H1 (cell line): ENCODE results near the gene CLASP2.

ENCODE experiments used
- BRCA1 ChIP-seq: IDR thresholded peaks from 2 replicates; pipeline ENCODE4 v1.6.1; 2012; ENCODE audit warnings: low read depth, low read length, improper control_type of control experiment
- CHD1 ChIP-seq: IDR thresholded peaks from 2 replicates; pipeline ENCODE4 v1.6.1; 2012; ENCODE audit warnings: low read depth, low read length, improper control_type of control experiment
- EGR1 ChIP-seq: IDR thresholded peaks from 2 replicates; pipeline ENCODE4 v1.6.1; 2011; ENCODE audit warnings: low read depth, low read length, borderline replicate concordance
- EP300 ChIP-seq, 2 experiments: IDR thresholded peaks; 1 replicate in 1 of 2; 2 replicates in 1 of 2; pipeline ENCODE4 v1.6.1; 2011 to 2012; ENCODE audit warnings: low read depth in 2 of 2, low read length in 2 of 2, mild to moderate bottlenecking in 2 of 2, borderline replicate concordance in 1 of 2, inconsistent platforms in 1 of 2, moderate library complexity in 1 of 2
- EZH2 ChIP-seq: fragments of 200-600 bp; sonication (generic); IDR thresholded peaks from 2 replicates; pipeline ENCODE4 v1.7.1; 2012; ENCODE audit warnings: low read depth, mild to moderate bottlenecking, moderate library complexity, low read length, inconsistent platforms; ENCODE audit not compliant: severe bottlenecking
- GTF2F1 ChIP-seq: IDR thresholded peaks from 2 replicates; pipeline ENCODE4 v1.6.1; 2012; ENCODE audit warnings: low read depth, low read length, improper control_type of control experiment, borderline replicate concordance
- JUND ChIP-seq: IDR thresholded peaks from 2 replicates; pipeline ENCODE4 v1.6.1; 2011; ENCODE audit warnings: mild to moderate bottlenecking, improper control_type of control experiment, low read length
- POLR2A ChIP-seq, 2 experiments: IDR thresholded peaks; 1 replicate in 1 of 2; 2 replicates in 1 of 2; pipeline ENCODE4 v1.6.1; 2011; ENCODE audit warnings: low read depth in 2 of 2, low read length in 2 of 2, mild to moderate bottlenecking in 2 of 2; ENCODE audit errors: control extremely low read depth in 1 of 2
- POLR2AphosphoS5 ChIP-seq: IDR thresholded peaks from 2 replicates; pipeline ENCODE4 v1.6.1; 2011; ENCODE audit warnings: low read depth, low read length
- RFX5 ChIP-seq: IDR thresholded peaks from 2 replicates; pipeline ENCODE4 v1.6.1; 2011; ENCODE audit warnings: low read depth, low read length, improper control_type of control experiment, borderline replicate concordance
- RNF2 ChIP-seq: fragments of 200-900, 300-1000 bp; sonication (generic); IDR thresholded peaks from 2 replicates; pipeline ENCODE4 v1.7.1; 2016; ENCODE audit warnings: borderline replicate concordance, low read depth, mild to moderate bottlenecking, antibody characterized with exemption, low read length; ENCODE audit not compliant: poor library complexity, severe bottlenecking; ENCODE audit errors: missing control alignments
- SUZ12 ChIP-seq: fragments of 200-600 bp; sonication (generic); IDR thresholded peaks from 2 replicates; pipeline ENCODE4 v1.6.1; 2012; ENCODE audit warnings: mild to moderate bottlenecking, inconsistent platforms, low read length, moderate library complexity, mixed read lengths
- TF ChIP-seq, protein P1 (sequence below), 3 experiments: IDR thresholded peaks; 1 replicate in 2 of 3; 2 replicates in 1 of 3; pipeline versions ENCODE4 v1.5.1 to v1.6.1; 2011; ENCODE audit warnings: low read length in 3 of 3, mild to moderate bottlenecking in 3 of 3, inconsistent platforms in 2 of 3, low read depth in 1 of 3, moderate library complexity in 1 of 3; ENCODE audit not compliant: insufficient read depth in 1 of 3; ENCODE audit errors: control extremely low read depth in 1 of 3

GRCh38 chr3:33724256-33724655, 6.2 kb upstream of the CLASP2 start:
- TF ChIP-seq, protein P1, sequence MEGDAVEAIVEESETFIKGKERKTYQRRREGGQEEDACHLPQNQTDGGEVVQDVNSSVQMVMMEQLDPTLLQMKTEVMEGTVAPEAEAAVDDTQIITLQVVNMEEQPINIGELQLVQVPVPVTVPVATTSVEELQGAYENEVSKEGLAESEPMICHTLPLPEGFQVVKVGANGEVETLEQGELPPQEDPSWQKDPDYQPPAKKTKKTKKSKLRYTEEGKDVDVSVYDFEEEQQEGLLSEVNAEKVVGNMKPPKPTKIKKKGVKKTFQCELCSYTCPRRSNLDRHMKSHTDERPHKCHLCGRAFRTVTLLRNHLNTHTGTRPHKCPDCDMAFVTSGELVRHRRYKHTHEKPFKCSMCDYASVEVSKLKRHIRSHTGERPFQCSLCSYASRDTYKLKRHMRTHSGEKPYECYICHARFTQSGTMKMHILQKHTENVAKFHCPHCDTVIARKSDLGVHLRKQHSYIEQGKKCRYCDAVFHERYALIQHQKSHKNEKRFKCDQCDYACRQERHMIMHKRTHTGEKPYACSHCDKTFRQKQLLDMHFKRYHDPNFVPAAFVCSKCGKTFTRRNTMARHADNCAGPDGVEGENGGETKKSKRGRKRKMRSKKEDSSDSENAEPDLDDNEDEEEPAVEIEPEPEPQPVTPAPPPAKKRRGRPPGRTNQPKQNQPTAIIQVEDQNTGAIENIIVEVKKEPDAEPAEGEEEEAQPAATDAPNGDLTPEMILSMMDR (IDR thresholded peaks at IDR 0.05; ENCODE audit: control extremely low read depth in 1 of 3, insufficient read depth in 1 of 3, low read depth in 1 of 3, low read length in 3 of 3): no peak
- no peak for TF ChIP-seq POLR2A (IDR thresholded peaks at IDR 0.05; ENCODE audit: control extremely low read depth in 1 of 2, low read depth in 2 of 2, low read length in 2 of 2)
- TF ChIP-seq EGR1: no peak
- no peak for TF ChIP-seq SUZ12
- TF ChIP-seq GTF2F1: no peak
- no peak for TF ChIP-seq JUND
- TF ChIP-seq CHD1: no peak
- no peak for TF ChIP-seq EZH2
- no peak for TF ChIP-seq POLR2AphosphoS5
- no peak for TF ChIP-seq RNF2
- no peak for TF ChIP-seq BRCA1
- no peak for TF ChIP-seq RFX5
- TF ChIP-seq EP300 (IDR thresholded peaks at IDR 0.05; ENCODE audit: borderline replicate concordance in 1 of 2, low read depth in 2 of 2, low read length in 2 of 2): no peak
